Measurements from ENCODE around the gene GOLGA6C.

DNA sequence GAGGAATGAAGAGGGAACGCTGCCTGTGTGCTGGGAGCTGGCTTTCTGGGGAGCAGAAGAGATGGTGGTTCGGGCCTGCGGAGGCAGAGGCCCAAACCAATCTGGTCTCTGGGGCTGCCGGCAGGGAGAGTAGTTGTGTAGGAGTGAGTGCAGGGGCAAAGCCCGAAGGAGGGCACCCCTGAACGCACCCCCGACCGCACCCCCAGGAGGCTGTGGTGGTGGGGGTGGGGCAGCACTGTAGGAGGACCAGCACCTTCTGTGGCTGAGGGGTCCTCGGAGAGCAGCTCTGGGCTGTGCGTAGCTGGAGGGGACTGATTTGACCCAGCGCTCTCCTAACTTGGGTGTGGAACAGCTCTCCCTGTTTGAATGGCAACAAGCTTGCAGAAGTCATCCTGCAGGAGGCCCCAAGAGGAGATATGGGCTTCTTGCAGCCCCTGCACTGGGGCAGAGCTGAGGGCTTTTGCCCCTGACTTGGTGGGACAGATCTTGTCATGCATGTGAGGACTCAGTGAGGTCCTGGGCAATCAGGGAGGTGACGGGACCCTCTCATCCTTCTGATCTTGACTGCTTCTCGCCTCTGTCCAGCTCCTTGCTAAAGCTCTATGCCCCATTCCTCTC is 30.4 kb upstream of the GOLGA6C start:
- TF ChIP-seq, protein P1, sequence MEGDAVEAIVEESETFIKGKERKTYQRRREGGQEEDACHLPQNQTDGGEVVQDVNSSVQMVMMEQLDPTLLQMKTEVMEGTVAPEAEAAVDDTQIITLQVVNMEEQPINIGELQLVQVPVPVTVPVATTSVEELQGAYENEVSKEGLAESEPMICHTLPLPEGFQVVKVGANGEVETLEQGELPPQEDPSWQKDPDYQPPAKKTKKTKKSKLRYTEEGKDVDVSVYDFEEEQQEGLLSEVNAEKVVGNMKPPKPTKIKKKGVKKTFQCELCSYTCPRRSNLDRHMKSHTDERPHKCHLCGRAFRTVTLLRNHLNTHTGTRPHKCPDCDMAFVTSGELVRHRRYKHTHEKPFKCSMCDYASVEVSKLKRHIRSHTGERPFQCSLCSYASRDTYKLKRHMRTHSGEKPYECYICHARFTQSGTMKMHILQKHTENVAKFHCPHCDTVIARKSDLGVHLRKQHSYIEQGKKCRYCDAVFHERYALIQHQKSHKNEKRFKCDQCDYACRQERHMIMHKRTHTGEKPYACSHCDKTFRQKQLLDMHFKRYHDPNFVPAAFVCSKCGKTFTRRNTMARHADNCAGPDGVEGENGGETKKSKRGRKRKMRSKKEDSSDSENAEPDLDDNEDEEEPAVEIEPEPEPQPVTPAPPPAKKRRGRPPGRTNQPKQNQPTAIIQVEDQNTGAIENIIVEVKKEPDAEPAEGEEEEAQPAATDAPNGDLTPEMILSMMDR (IDR thresholded peaks at IDR 0.05 in 8 of 11, conservative IDR thresholded peaks at IDR 0.05 in 3 of 11) = no peak
- TF ChIP-seq POLR2A (IDR thresholded peaks at IDR 0.05) = no peak

Data from spleen (tissue), 7 donors.